Body of pancreas (tissue), 4 donors: Measurements from ENCODE around the gene CEP85L.

ENCODE experiments used
- CTCF ChIP-seq, 7 experiments: fragments of 450-650 bp in 4 of 7; fragments of 200-600 bp in 3 of 7; sonication (generic) in 3 of 7; IDR thresholded peaks; one replicate each; pipeline ENCODE4 v1.5.1; 2016 to 2019; ENCODE audit warnings: antibody characterized with exemption in 7 of 7
- POLR2A ChIP-seq, 3 donors: fragments of 450-650 bp; IDR thresholded peaks; one replicate each; pipeline ENCODE4 v1.6.1; 2016; ENCODE audit warnings: antibody characterized with exemption in 3 of 3, mild to moderate bottlenecking in 2 of 3

- TF ChIP-seq CTCF (IDR thresholded peaks at IDR 0.05) (no peak), POLR2A (IDR thresholded peaks at IDR 0.05) (no peak)
Measured at GRCh38 chr6:118621799-118622470, 29.5 kb downstream of the CEP85L start.
